Loucy (cell line): ENCODE results near the gene F13A1.

Experiments used
- EZH2phosphoT487 ChIP-seq: fragments of 200-600 bp; IDR thresholded peaks from 2 replicates; pipeline ENCODE4 v1.6.1; 2018; ENCODE audit warnings: antibody characterized with exemption, mild to moderate bottlenecking, moderate library complexity, borderline replicate concordance
- TF ChIP-seq, protein P1 (sequence below): fragments of 200-600 bp; sonication (generic); conservative IDR thresholded peaks from 2 replicates; pipeline ENCODE4 v1.5.1; 2014; ENCODE audit warnings: mild to moderate bottlenecking, antibody characterized with exemption, low read length

GRCh38 chr6:6131492-6132109 is 188.9 kb downstream of the F13A1 start:
- TF ChIP-seq, protein P1, sequence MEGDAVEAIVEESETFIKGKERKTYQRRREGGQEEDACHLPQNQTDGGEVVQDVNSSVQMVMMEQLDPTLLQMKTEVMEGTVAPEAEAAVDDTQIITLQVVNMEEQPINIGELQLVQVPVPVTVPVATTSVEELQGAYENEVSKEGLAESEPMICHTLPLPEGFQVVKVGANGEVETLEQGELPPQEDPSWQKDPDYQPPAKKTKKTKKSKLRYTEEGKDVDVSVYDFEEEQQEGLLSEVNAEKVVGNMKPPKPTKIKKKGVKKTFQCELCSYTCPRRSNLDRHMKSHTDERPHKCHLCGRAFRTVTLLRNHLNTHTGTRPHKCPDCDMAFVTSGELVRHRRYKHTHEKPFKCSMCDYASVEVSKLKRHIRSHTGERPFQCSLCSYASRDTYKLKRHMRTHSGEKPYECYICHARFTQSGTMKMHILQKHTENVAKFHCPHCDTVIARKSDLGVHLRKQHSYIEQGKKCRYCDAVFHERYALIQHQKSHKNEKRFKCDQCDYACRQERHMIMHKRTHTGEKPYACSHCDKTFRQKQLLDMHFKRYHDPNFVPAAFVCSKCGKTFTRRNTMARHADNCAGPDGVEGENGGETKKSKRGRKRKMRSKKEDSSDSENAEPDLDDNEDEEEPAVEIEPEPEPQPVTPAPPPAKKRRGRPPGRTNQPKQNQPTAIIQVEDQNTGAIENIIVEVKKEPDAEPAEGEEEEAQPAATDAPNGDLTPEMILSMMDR = peak; percentile 65
- no peak for TF ChIP-seq EZH2phosphoT487
